GM13976 (cell line): ENCODE results near the gene OR6J1.
"Not testable (repeated sequence)": the region's sequence is repeated elsewhere in the genome, so short reads cannot be mapped to it uniquely, and the experiment has no call there.

Source experiments
- DNase-seq: peaks from one replicate; pipeline ENCODE4 v3.0.0; 2012; ENCODE audit warnings: low spot score
- CTCF ChIP-seq: IDR thresholded peaks from 2 replicates; pipeline ENCODE4 v1.5.1; 2012; ENCODE audit warnings: borderline replicate concordance, mild to moderate bottlenecking; ENCODE audit not compliant: insufficient read depth; ENCODE audit errors: extremely low read depth, missing control alignments, control extremely low read depth
- in situ Hi-C: fragments of 300-500 bp; cut with MboI; formaldehyde crosslinking; loops from one replicate; pipeline ENCODE4 v1.12.0; 2022; ENCODE audit warnings: low sequenced_read_pairs, mixed read lengths, inconsistent platforms; ENCODE audit not compliant: unreplicated experiment

Gene OR6J1

DNA sequence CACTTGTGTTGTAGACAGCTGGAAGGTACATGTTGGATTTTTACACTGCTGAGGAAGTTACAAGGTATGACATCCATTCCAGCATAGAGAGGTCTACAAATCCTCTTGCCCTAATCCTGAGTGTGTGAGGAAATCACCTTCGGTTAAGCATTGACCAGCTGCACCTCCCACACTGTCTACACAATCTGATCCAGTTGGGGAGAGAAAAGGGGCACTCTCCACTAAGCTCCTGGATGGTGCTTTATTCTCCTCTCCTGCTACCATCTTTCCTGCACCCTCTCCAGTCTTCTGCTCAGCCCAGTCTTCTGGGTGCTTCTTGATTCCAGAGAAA, at the start of gene OR6J1:
Gene OR6J1, minus strand, starts transcription at position 48 of the 331 bp plus-strand sequence. CDS start 9,541 bp downstream, outside the sequence.
- in situ Hi-C loops: no loop called here
- DNase-seq: no peak
- no peak for TF ChIP-seq CTCF

DNA sequence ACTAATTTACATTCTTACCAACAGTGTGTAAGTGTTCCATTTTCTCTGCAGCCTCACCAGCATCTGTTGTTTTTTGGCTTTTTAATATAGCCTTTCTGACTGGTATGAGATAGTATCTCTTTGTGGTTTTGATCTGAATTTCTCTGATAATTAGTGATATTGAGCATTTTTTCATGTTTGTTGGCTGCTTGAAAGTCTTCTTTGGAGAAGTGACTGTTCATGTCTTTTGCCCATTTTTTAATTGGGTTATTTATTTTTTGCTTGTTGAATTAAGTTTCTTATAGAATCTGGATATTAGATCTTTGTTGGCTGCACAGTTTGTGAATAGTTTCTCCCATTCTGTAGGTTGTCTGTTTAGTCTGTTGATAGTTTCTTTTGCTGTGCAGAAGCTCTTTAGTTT, 48.0 kb upstream of the OR6J1 start:
- no peak for TF ChIP-seq CTCF
- in situ Hi-C loops: no loop called here
- DNase-seq: no peak

- no peak for DNase-seq
- no peak for TF ChIP-seq CTCF
- in situ Hi-C loops: no loop called here
Observed at GRCh38 chr14:22691171-22691570, 47.0 kb upstream of the OR6J1 start.

GRCh38 chr14:22689199-22689598, 45.0 kb upstream of the OR6J1 start:
- DNase-seq: no peak
- TF ChIP-seq CTCF: no peak
- in situ Hi-C loops: no loop called here

DNA sequence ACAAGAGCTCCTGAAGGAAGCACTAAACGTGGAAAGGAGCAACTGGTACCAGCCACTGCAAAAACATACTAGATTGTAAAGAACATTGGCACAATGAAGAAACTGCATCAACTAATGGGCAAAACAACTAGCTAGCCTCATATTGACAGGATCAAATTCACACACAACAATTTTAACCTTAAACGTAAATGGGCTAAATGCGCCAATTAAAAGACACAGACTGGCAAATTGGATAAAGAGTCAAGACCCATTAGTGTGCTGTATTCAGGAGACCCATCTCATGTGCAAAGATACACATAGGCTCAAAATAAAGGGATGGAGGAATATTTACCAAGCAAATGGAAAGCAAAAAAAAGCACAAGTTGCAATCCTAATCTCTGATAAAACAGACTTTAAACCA, 43.8 kb upstream of the OR6J1 start:
- in situ Hi-C loops: not testable (repeated sequence)

DNA sequence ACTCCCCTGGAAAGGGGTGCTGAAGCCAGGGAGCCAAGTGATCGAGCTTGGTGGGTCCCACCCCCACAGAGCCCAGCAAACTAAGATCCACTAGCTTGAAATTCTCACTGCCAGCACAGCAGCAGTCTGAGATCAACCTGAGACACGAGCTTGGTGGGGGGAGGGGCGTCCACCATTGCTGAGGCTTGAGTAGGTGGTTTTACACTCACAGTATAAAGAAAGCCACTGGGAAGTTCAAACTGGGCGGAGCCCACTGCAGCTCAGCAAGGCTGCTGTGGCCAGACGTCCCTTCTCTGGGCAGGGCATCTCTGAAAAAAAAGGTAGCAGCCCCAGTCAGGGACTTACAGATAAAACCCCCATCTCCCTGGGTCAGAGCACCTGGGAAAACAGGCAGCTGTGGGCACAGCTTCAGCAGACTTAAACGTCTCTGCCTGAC, 42.0 kb upstream of the OR6J1 start:
- in situ Hi-C loops, DNase-seq: not testable (repeated sequence)

More for the DNA sequence above, 43.8 kb upstream of the OR6J1 start:
- not testable (repeated sequence) for DNase-seq

DNA sequence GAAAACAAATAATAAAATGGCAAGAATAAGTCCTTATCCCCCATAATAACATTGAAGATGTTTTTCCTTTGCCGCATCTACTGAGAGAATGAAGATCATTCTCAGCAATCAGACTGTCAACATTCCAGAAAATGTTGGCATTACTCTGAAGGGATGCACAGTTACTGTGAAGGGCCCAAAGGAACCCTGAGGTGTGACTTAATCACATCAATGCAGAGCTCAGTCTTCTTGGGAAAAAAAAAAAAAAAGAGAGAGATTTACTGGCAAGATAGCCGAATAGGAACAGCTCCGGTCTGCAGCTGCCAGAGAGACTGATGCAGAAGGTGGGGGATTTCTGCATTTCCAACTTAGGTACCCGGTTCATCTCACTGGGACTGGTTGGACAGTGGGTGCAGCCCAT, 41.3 kb upstream of the OR6J1 start:
- in situ Hi-C loops: no loop called here

DNA sequence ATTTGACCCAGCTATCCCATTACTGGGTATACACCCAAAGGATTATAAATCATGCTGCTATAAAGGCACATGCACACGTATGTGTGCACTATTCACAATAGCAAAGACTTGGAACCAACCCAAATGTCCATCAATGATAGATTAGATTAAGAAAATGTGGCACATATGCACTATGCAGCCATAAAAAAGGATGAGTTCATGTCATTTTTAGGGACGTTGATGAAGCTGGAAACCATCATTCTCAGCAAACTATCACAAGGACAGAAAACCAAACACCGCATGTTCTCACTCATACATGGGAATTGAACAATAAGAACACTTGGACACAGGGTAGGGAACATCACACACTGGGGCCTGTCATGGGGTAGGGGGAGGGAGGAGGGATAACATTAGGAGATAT, 39.3 kb upstream of the OR6J1 start:
- in situ Hi-C loops, DNase-seq: not testable (repeated sequence)

More for the DNA sequence above, 41.3 kb upstream of the OR6J1 start:
- TF ChIP-seq CTCF: no peak
- no peak for DNase-seq

- in situ Hi-C loops: no loop called here
- no peak for TF ChIP-seq CTCF
Observed at GRCh38 chr14:22678221-22678620, 34.1 kb upstream of the OR6J1 start.

DNA sequence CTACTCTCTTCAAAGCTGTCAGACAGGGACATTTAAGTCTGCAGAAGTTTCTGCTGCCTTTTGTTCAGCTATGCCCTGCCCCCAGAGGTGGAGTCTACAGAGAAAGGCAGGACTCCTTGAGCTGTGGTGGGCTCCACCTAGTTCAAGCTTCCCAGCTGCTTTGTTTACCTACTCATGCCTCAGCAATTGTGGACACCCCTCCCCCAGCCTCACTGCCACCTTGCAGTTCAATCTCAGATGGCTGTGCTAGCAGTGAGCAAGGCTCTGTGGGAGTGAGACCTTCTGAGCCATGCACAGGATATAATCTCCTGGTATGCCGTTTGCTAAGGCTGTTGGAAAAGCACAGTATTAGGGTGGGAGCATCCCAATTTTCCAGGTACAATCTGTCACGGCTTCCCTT, 33.4 kb upstream of the OR6J1 start:
- in situ Hi-C loops, DNase-seq: not testable (repeated sequence)

More at GRCh38 chr14:22678221-22678620, 34.1 kb upstream of the OR6J1 start:
- no peak for DNase-seq
